Panc1 (cell line): ENCODE results near the gene ITGB8. TPM values are rescaled to one million over a fixed set of nuclear protein-coding genes. Genes with fewer than 3 reads are reported as not detected.

ENCODE experiments used
- ATAC-seq: fragments of 200-7000 bp; cut with Tn5 transposase; 2 replicates; pipeline ENCODE4 v1.9.1; 2020; ENCODE audit warnings: mild to moderate bottlenecking, moderate library complexity
- BruUV-seq: library from RNA; stranded (reverse); fragments of 400-500 nt; replicated peaks from 2 replicates; lab custom pipeline; 2021; lab: Mats Ljungman, UMichigan
- CTCF ChIA-PET: fragments of 300-600 bp; sonication (Branson Sonifier 250); formaldehyde crosslinking; loops from one replicate; lab custom pipeline; 2022; ENCODE audit warnings: antibody characterized with exemption; lab: Charles Lee
- POLR2A ChIA-PET: fragments of 300-600 bp; sonication (Branson Sonifier 250); formaldehyde crosslinking; loops from one replicate; lab custom pipeline; 2022; ENCODE audit warnings: antibody characterized with exemption; lab: Charles Lee
- DNase-seq: peaks from one replicate; pipeline ENCODE4 v3.0.0-alpha.2; 2010; ENCODE audit warnings: low read depth, low spot score
- H3K27ac ChIP-seq: 2 replicates; pipeline ENCODE4 v1.5.1; 2011; ENCODE audit warnings: mild to moderate bottlenecking, low read length, inconsistent platforms
- H3K27me3 ChIP-seq: fragments of 200-500 bp; sonication (Bioruptor generic); 2 replicates; pipeline ENCODE4 v1.6.0; 2014; ENCODE audit warnings: low read length, inconsistent platforms; ENCODE audit not compliant: control insufficient read depth, insufficient read depth
- H3K36me3 ChIP-seq: fragments of 200-500 bp; sonication (Bioruptor generic); 2 replicates; pipeline ENCODE4 v1.5.1; 2014; ENCODE audit warnings: inconsistent platforms, mild to moderate bottlenecking, low read length, moderate library complexity; ENCODE audit not compliant: control insufficient read depth, insufficient read depth
- H3K4me1 ChIP-seq: 2 replicates; pipeline ENCODE4 v1.5.1; 2011; ENCODE audit warnings: inconsistent platforms, mild to moderate bottlenecking, low read length, moderate library complexity; ENCODE audit not compliant: control insufficient read depth, insufficient read depth
- H3K4me3 ChIP-seq, 2 experiments: 2 replicates each; pipeline ENCODE4 v1.5.1; 2011 to 2012; ENCODE audit warnings: low read depth in 2 of 2, low read length in 2 of 2, mild to moderate bottlenecking in 2 of 2, inconsistent platforms in 1 of 2, moderate library complexity in 1 of 2
- H3K9me3 ChIP-seq: fragments of 200-500 bp; sonication (Bioruptor generic); 2 replicates; pipeline ENCODE4 v1.5.1; 2014; ENCODE audit warnings: low read depth, mild to moderate bottlenecking, inconsistent platforms, low read length, moderate library complexity; ENCODE audit not compliant: control insufficient read depth, insufficient read depth
- POLR2AphosphoS5 ChIP-seq: IDR thresholded peaks from 2 replicates; pipeline ENCODE4 v1.6.1; 2012; ENCODE audit warnings: mild to moderate bottlenecking, low read depth, low read length, moderate library complexity
- SIN3A ChIP-seq: IDR thresholded peaks from 2 replicates; pipeline ENCODE4 v1.6.1; 2012; ENCODE audit warnings: low read depth, mild to moderate bottlenecking, low read length, moderate library complexity, borderline replicate concordance; ENCODE audit not compliant: insufficient read depth
- TCF7L2 ChIP-seq: IDR thresholded peaks from 2 replicates; pipeline ENCODE4 v1.6.1; 2011; ENCODE audit warnings: mild to moderate bottlenecking, low read depth, low read length, inconsistent platforms
- in situ Hi-C: cut with HindIII; loops from 2 replicates; pipeline ENCODE4 v1.10.0; 2016; ENCODE audit warnings: low sequenced_read_pairs, low pct_unique_long_range_greater_than_20kb
- intact Hi-C: fragments of 100-400 bp; cut with micrococcal nuclease; formaldehyde crosslinking; loops from one replicate; pipeline ENCODE4 v1.10.0; 2022; ENCODE audit not compliant: unreplicated experiment
- total RNA-seq: library from RNA; stranded (reverse); gene quantifications from one replicate; pipeline ENCODE4 v1.2.1, GENCODE V29; 2021; ENCODE audit not compliant: unreplicated experiment
- TF ChIP-seq, protein P1 (sequence below), 2 experiments: IDR thresholded peaks; 2 replicates each; pipeline ENCODE4 v1.6.1; 2011 to 2012; ENCODE audit warnings: low read depth in 2 of 2, control low read depth in 1 of 2, low read length in 1 of 2, mild to moderate bottlenecking in 1 of 2, moderate library complexity in 1 of 2; ENCODE audit not compliant: insufficient read depth in 1 of 2
- TF ChIP-seq, protein P2 (sequence below): fragments of 450-650 bp; IDR thresholded peaks from 2 replicates; pipeline ENCODE4 v1.5.1; 2017; ENCODE audit warnings: mild to moderate bottlenecking

Gene ITGB8
- total RNA-seq, 1 experiment from 2014 or later, result 4.9 TPM

DNA sequence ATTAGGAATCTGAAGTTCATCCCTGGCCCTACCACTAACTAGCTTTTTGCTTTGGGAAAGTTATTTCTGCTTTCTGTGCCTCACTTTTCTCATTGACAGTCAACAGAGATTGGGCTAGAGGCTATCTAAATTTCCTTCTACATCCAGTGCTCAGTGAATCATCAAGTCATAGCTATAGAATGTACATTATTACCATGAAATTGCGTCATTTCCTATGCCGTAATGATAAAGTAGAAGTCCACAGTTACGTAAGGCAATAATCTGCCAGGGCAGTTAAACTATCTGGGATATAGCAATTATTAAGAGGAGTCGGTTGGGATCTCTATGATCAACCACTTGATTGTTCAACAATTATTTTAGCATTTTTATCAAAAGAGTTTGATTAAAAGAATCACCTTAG is 64.4 kb downstream of the ITGB8 start:
- no TSS peak for BruUV-seq
- no peaks in the 10 kb centered on the region for H3K4me1 ChIP-seq
- POLR2A ChIA-PET, result no interaction called here
- ATAC-seq, result no peak
- CTCF ChIA-PET, result interaction anchor here (0.6 kb wide), 1 partner anchor 641 kb away, joined by 3 read pairs; no protein-coding TSS in a partner anchor
- no peak overlapping the region for H3K27ac ChIP-seq
- in situ Hi-C loops, result no loop called here
- H3K27me3 ChIP-seq, result no peaks in the 10 kb centered on the region
- intact Hi-C loops, result no loop called here
- no peaks in the 10 kb centered on the region for H3K9me3 ChIP-seq
- no peak overlapping the region for H3K4me3 ChIP-seq
- no peak for DNase-seq
- no peaks in the 10 kb centered on the region for H3K36me3 ChIP-seq
- TF ChIP-seq SIN3A, result no peak

DNA sequence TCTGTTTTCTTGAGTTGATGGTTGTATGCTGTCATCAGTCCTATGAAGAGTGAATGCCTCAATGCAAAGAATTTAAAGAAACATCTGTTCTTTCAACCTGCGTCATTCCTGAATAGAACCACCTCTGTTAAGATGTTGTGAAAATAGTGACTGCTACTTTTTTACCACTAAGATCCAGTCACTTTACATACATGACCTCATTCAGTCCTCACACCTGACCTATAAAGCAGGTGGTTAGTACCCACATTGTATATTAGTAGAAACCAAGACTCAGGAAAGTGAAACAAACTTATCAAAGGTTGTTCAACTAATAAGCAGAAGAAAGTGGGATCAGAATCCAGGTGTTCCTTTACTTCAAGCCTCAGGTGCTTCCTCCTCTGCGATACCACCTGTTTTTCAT is 64.8 kb downstream of the ITGB8 start:
- intact Hi-C loops (no loop called here), in situ Hi-C loops (no loop called here)
- no TSS peak for BruUV-seq
- Histone ChIP-seq H3K27ac (no peak overlapping the region), H3K4me1 (no peaks in the 10 kb centered on the region), H3K27me3 (no peaks in the 10 kb centered on the region), H3K4me3 (no peak overlapping the region), H3K36me3 (no peaks in the 10 kb centered on the region), H3K9me3 (no peaks in the 10 kb centered on the region)
- ChIA-PET POLR2A (no interaction called here), CTCF (interaction anchor here (0.6 kb wide), 1 partner anchor 641 kb away, joined by 3 read pairs; no protein-coding TSS in a partner anchor)
- ATAC-seq, result no peak
- no peak for DNase-seq
- TF ChIP-seq, protein P1, sequence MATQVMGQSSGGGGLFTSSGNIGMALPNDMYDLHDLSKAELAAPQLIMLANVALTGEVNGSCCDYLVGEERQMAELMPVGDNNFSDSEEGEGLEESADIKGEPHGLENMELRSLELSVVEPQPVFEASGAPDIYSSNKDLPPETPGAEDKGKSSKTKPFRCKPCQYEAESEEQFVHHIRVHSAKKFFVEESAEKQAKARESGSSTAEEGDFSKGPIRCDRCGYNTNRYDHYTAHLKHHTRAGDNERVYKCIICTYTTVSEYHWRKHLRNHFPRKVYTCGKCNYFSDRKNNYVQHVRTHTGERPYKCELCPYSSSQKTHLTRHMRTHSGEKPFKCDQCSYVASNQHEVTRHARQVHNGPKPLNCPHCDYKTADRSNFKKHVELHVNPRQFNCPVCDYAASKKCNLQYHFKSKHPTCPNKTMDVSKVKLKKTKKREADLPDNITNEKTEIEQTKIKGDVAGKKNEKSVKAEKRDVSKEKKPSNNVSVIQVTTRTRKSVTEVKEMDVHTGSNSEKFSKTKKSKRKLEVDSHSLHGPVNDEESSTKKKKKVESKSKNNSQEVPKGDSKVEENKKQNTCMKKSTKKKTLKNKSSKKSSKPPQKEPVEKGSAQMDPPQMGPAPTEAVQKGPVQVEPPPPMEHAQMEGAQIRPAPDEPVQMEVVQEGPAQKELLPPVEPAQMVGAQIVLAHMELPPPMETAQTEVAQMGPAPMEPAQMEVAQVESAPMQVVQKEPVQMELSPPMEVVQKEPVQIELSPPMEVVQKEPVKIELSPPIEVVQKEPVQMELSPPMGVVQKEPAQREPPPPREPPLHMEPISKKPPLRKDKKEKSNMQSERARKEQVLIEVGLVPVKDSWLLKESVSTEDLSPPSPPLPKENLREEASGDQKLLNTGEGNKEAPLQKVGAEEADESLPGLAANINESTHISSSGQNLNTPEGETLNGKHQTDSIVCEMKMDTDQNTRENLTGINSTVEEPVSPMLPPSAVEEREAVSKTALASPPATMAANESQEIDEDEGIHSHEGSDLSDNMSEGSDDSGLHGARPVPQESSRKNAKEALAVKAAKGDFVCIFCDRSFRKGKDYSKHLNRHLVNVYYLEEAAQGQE (IDR thresholded peaks at IDR 0.05; ENCODE audit: insufficient read depth in 1 of 2, low read depth in 2 of 2, low read length in 1 of 2), result no peak
- no peak for TF ChIP-seq POLR2AphosphoS5
- TF ChIP-seq TCF7L2, result no peak
- TF ChIP-seq, protein P2, sequence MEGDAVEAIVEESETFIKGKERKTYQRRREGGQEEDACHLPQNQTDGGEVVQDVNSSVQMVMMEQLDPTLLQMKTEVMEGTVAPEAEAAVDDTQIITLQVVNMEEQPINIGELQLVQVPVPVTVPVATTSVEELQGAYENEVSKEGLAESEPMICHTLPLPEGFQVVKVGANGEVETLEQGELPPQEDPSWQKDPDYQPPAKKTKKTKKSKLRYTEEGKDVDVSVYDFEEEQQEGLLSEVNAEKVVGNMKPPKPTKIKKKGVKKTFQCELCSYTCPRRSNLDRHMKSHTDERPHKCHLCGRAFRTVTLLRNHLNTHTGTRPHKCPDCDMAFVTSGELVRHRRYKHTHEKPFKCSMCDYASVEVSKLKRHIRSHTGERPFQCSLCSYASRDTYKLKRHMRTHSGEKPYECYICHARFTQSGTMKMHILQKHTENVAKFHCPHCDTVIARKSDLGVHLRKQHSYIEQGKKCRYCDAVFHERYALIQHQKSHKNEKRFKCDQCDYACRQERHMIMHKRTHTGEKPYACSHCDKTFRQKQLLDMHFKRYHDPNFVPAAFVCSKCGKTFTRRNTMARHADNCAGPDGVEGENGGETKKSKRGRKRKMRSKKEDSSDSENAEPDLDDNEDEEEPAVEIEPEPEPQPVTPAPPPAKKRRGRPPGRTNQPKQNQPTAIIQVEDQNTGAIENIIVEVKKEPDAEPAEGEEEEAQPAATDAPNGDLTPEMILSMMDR, result no peak
- no peak for TF ChIP-seq SIN3A

DNA sequence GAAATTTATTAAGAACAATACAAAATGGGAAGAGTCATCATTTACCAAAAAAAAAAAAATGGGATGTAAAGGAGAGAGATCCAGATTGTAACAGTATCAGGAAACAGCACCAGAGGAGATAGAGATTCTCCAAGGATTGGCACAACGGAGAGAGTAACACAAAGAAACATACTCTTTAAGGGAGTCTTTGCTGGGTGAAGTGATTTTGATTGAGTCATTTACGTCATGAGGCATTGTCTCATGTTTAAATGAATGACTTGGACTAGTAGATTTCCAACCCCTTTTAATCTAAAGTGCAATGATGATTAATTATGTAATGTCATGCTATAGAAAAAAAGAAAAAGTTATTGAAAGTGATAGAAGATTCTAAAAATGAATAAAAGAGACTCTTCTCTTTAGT is 68.8 kb downstream of the ITGB8 start:
- DNase-seq, result no peak
- no peaks in the 10 kb centered on the region for H3K36me3 ChIP-seq
- no peak overlapping the region for H3K4me3 ChIP-seq
- no peak overlapping the region for H3K27ac ChIP-seq
- H3K27me3 ChIP-seq, result no peaks in the 10 kb centered on the region
- H3K4me1 ChIP-seq, result no peaks in the 10 kb centered on the region
- H3K9me3 ChIP-seq, result no peaks in the 10 kb centered on the region
- intact Hi-C loops (no loop called here), in situ Hi-C loops (no loop called here)
- ChIA-PET POLR2A (no interaction called here), CTCF (no interaction called here)
- BruUV-seq, result no TSS peak
- ATAC-seq, result no peak
- TF ChIP-seq TCF7L2, result no peak
- TF ChIP-seq, protein P2, result no peak
- TF ChIP-seq, protein P1 (IDR thresholded peaks at IDR 0.05; ENCODE audit: insufficient read depth in 1 of 2, low read depth in 2 of 2, low read length in 1 of 2), result no peak
